ENCODE results near the gene LRRC8B.

- TF ChIP-seq CTCF (conservative IDR thresholded peaks at IDR 0.05 in 1 of 2, IDR thresholded peaks at IDR 0.05 in 1 of 2; ENCODE audit: low read depth in 1 of 2, low read length in 2 of 2) (no peak), EZH2 (IDR thresholded peaks at IDR 0.05; ENCODE audit: low read length, missing control alignments) (no peak)
Observed at GRCh38 chr1:89631816-89632656, 107.4 kb downstream of the LRRC8B start.

All from fibroblast of lung (primary cell).